GM19463 (cell line): ENCODE results near the gene JAML.

ENCODE experiments used
- ATAC-seq: cut with Tn5 transposase; IDR thresholded peaks from one replicate; pipeline ENCODE4 v1.9.1; 2021; ENCODE audit warnings: mild to moderate bottlenecking, moderate library complexity; ENCODE audit not compliant: unreplicated experiment

The JAML gene

DNA sequence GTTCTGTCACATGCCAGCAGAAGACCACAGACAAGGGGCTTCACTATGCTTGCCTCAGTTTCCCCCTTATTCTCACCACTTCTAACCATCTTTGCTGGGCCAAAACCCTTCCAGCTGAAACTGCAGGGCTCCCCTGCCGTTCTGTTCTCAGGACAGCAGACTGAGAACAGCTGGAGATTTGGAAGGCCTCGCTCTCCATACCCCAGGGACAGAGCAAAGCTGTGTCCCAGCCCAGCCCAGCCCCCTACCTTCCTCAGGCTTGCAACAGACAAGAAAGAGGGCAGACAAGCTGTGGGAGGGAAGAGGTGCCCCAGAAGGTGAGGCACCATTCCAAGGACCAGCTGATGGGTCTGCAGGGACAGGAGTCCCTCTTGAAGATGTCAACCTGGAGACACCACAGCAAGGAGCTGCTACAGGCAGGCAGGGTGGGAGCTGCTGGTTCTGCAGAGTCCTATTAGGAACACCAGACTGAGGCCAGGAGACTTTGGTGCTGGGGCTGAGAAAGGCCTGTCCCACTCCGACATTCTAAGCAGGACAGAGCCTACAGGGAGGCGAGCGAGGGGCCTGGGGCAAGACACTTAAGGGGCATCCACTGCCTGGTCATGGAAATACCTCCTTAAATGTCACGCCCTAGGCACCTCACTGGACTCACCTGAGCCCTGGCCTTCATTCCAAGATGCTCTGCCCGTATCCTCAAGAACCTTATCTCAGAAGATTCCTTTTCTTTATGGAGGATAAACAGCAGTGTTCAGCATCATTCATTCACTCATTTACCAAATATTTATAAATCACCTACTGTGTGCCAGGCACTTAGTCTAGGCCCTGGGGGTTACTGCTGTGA, 55.3 kb downstream of the JAML start:
- no peak for ATAC-seq

- no peak for ATAC-seq
Measured at GRCh38 chr11:118168751-118169150, 56.1 kb downstream of the JAML start.

DNA sequence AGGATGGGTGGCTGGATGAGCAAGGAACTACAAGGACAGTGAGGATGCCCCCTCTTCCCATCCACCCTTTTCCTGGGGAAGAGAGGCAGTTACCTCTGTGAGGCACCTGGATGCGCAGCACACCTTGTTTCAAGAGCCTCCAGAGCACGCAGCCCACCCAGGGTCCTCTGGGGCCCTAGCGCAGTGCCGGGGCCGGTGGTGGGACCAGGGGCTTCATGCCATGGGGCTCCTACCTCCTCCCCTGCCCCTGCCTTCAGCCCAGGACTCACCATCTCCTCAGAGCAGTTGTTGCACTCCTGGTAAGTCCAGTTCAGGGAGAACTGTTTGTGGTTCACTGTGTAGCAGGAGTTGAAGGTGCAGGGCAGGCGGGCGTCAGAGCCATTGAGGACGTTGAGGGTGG, 56.5 kb downstream of the JAML start:
- no peak for ATAC-seq

DNA sequence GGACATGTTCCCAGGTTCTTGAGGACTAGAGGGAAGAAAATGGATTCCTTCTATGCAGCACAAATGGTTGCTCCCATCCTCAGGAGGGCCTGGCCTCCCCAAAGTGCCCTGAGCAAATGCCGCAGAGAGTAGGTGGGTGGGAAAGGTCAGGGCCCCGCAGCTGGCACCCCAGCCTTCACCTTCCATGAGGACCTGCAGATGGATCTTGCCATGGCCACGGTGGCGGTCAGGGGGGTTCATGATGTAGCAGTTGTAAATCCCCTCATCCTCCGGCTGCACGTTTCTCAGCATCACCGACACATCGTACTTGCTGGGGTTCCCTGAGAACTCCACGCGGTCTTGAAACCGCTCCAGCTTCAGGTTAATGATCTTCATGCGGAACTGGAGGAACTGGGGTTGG, 56.9 kb downstream of the JAML start:
- ATAC-seq, result no peak

- no peak for ATAC-seq
Measured at GRCh38 chr11:118167253-118167652, 57.6 kb downstream of the JAML start.

DNA sequence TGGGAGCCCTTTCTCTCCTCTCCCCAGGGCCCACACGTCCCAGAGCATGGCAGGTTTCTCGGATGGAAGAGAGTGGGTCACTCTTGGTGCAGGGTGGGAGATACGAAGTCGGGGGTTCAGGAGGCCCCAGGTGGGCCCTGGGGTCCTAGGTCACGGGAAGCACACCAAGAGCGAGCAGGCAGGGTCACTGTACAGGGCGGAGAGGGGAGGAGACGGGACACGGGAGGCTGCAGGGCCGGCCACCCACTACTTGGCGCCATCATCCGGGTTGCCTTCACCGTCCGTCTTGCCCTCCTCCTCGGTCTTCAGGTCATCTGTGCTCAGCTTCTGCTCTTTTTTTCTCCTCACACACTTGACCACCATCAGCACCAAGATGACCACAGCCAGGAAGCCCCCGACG, 58.2 kb downstream of the JAML start:
- no peak for ATAC-seq

- ATAC-seq, result no peak
Measured at GRCh38 chr11:118164885-118165284, 59.9 kb downstream of the JAML start.

DNA sequence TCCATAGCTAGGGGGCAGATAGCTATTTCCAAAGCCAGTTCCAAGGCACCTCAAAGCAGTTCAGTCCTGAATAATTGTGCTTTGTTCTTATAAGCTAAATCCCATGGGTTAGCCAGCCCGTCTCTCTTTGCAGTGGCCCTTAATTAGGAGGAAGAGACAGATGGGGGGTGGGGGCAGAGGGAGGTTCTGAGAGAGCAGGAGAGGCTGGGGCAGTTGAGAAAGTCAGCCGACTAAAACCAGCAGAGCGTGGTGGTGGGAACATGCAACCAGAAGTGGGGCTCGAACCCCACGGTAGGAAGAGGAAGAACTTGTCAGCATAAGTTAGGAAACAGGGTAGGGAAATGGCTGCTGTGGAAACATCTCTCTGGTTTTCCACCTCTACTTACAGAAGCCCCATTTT, 61.3 kb downstream of the JAML start:
- no peak for ATAC-seq

- ATAC-seq, result no peak
Measured at GRCh38 chr11:118162846-118163245, 62.0 kb downstream of the JAML start.

DNA sequence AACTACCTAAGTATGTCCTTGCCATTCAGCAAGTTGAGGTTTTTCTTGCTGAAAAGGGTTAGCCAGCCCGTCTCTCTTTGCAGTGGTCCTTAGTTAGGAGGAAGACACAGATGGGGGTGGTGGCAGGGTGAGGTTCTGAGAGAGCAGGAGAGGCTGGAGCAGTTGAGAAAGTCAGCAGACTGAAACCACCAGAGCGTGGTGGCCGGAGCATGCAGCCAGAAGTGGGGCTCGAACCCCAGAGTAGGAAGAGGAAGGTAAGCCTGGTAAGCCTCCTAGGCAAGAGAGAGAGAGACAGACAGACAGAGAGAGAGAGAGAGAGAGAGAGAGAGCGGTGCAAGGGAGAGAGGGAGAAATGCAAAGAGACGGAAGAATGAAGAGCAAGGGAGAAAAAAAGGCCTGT, 63.0 kb downstream of the JAML start:
- ATAC-seq, result no peak

DNA sequence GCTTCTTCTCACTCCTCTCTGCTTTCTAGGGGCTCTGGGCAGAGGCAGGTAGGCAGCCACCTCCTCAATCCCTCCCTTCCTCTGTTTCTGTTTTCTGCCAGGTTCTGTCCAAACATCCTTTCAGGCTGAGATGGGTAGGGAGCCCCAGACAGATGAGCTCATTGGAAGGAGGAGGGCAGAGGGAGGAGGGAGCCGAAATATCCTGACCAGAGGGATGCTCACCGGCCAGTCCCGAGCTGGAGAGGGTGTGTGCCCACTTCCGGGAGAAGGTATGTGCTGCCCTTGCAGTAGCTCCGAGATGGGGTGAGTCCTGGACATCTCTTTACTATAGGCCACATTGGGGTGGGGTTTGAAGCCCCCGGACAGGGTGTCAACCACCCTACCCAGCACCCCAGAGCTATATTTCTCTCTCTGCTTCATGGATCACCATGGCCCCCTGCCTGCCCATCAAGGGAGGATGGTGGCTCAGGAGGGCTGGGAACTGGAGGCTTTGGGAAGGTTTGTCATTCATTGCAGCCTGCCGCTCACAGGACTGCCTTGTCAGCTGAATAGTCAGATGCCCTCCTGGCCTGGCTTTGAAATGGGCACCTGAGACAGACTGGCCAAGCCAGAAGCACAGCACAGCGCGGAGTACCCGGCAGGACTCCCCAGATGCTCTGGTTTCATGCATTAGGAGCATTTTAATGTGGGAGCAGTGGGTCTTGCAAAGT, 67.5 kb downstream of the JAML start:
- no peak for ATAC-seq

- no peak for ATAC-seq
Measured at GRCh38 chr11:118156531-118157185, 68.2 kb downstream of the JAML start.

DNA sequence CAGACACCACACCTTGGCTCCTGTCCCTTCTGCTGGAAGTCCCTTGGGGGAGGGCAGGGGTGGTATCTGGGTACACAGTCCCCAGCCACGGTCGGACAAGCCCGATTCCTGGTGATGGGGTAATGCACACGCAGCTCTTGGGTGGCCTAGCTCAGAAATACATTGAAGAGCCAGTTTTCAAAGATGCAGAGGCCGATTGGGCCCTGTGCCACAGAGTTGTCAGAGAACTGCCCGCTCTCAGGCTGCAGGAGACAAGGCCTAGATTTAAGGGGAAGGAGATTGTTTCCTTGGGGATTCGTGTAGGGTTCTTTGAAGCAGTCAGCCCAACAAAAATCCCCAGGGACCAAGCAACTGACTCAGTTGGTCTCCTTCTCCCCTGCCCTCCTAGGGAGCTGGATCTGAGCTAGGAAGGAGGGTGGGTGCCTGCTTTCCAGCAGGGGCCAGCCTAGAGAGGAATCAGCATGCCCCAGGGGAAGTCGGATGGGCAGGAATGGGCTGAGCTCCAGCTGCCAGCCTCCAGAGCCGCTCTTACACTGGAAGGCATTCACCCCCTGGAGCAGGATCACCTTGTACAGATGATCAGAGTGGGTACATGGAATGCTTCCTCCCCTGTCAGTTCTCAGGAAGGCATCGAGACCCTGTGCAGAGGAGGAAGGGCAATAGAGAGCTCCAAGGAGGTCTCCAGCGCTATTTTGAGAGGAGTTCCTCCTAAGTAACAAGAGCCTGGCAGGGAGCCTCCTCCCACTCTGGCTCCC, 68.9 kb downstream of the JAML start:
- no peak for ATAC-seq

DNA sequence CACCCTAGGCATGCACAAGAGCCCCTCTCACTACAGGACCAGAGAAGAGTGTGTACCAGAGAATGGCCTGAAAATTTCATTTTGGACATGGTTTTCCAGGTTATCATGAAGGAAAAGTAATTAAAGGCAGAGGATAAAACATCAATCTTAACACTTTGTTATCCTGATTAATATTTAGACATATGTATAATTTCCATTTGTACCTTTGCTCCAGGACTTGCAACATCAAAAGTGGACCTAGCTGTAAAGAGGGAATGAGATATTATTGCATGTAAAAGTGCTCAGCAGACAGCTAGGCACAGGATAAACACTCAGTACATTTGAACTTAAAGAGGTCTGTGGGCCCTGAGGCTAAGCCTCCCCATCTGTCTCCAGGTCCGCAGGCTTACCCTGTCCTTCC, 70.2 kb downstream of the JAML start:
- no peak for ATAC-seq

DNA sequence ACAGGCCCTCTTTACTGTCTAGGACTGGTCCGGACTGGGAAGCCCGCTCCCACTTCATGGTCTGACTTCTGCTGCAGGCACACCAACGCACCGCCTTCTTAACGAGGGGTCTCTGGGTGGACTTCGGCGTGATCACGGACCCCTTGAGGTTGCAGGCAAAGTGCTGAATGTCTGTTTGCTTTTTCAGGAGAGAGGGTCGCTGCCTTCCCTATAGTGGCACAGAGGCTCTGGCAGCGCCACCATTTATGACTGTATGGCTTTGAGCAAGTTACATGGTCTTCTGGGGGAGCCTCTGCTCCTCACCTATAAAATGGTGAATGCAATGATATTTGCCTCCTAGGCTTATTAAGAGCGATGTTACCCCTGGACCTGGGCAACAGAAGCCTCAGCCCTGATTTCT, 70.8 kb downstream of the JAML start:
- no peak for ATAC-seq

- ATAC-seq, result no peak
Measured at GRCh38 chr11:118153516-118153915, 71.3 kb downstream of the JAML start.

GRCh38 chr11:118152552-118153471, 72.0 kb downstream of the JAML start, which contains the start of gene SCN4B:
SCN4B (minus strand) TSS chr11:118152823; CDS start chr11:118152673, 150 bp downstream.
- no peak for ATAC-seq

DNA sequence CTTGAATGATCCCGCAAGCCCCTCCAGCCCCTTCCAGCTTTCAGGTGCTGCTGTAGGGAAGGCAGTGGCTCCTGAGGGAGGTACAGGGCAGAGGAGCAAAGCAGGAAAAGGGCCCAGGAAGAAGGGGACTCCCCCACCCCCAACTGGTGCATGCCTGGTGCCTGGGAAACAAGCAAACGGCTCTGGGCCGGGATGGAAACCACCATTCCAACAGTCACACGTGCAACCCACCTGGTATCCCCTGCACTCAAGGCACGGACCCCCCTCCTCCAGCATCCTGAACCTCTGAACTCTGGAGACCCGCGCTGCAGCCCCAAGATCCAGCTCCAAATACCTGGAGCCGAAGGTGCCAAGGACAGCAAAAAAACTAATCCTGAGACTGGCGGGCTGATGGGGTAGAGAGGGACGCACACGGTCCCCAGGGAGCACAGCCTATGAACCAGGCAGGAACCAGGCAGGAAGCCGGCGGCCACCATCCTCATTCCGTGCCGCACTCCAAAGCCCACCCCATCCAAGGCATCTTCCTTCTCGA, 72.7 kb downstream of the JAML start:
- ATAC-seq, result no peak

GRCh38 chr11:118151431-118151830, 73.4 kb downstream of the JAML start:
- no peak for ATAC-seq

GRCh38 chr11:118149493-118149892, 75.3 kb downstream of the JAML start:
- ATAC-seq, result no peak
